Activated CD8-positive, alpha-beta T cell treated with anti-CD3 and anti-CD28 coated beads, Interleukin-2, amount 10 ng/mL, durations not matched to agents 7 days and 5 days (primary cell): ENCODE data around the gene NCR3LG1. TPM values are rescaled to one million over a fixed set of nuclear protein-coding genes. Genes with fewer than 3 reads are reported as not detected.
A peak's percentile ranks its signal among the peaks of the same experiment; 100 is the strongest.

ENCODE experiments used
- ATAC-seq: fragments of 150-1000 bp; cut with Tn5 transposase; one replicate; pipeline ENCODE4 v1.10.0; 2021; ENCODE audit warnings: moderate library complexity
- CTCF ChIA-PET: fragments of 350-600 bp; sonication (Branson Sonifier 250); formaldehyde crosslinking; loops from one replicate; lab custom pipeline; 2021; ENCODE audit warnings: antibody characterized with exemption; lab: Charles Lee
- POLR2A ChIA-PET: fragments of 350-600 bp; sonication (Branson Sonifier 250); formaldehyde crosslinking; loops from one replicate; lab custom pipeline; 2021; ENCODE audit warnings: antibody characterized with exemption; lab: Charles Lee
- DNase-seq: peaks from one replicate; pipeline ENCODE4 v3.0.0-alpha.2; 2020
- H3K27ac Mint-ChIP-seq: one replicate; pipeline ENCODE4 v1.8.0; 2021; ENCODE audit warnings: mild to moderate bottlenecking, mixed read lengths
- H3K27me3 Mint-ChIP-seq: one replicate; pipeline ENCODE4 v1.8.0; 2021; ENCODE audit warnings: low read depth, mixed read lengths
- H3K36me3 Mint-ChIP-seq: one replicate; pipeline ENCODE4 v1.8.0; 2021; ENCODE audit warnings: low read depth, mixed read lengths
- H3K4me1 Mint-ChIP-seq: one replicate; pipeline ENCODE4 v1.8.0; 2021; ENCODE audit warnings: low read depth, mixed read lengths
- H3K4me3 Mint-ChIP-seq: one replicate; pipeline ENCODE4 v1.8.0; 2021; ENCODE audit warnings: mild to moderate bottlenecking, mixed read lengths
- H3K9me3 Mint-ChIP-seq: one replicate; pipeline ENCODE4 v1.8.0; 2022; ENCODE audit warnings: mixed read lengths; ENCODE audit not compliant: insufficient read depth
- total RNA-seq, 2 experiments: library from RNA; stranded (reverse); gene quantifications; one replicate each; pipeline ENCODE4 v1.2.3, GENCODE V29; 2021

Gene NCR3LG1
- total RNA-seq, 2 experiments from 2014 or later: 1.5 to 1.9 TPM

DNA sequence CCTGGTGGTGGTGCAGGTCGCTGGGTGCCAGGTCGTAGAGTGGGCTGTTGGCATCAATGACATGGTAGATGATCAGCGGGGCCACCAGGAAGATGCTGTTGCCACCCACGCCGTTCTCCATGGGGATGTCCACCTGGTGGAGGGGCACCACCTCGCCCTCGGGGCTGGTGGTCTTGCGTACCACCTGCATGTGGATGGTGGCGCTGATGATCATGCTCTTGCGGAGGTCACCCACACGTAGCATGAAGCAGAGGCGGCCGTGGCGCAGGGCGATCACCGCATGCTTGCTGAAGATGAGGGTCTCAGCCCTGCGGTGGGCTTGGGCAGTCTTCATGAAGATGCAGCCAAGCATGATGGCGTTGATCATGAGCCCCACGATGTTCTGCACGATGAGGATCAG is 35.7 kb downstream of the NCR3LG1 start:
- H3K9me3 Mint-ChIP-seq: no peaks in the 10 kb centered on the region
- H3K4me3 Mint-ChIP-seq: peak overlapping the region; percentile 45
- H3K36me3 Mint-ChIP-seq: no peaks in the 10 kb centered on the region
- CTCF ChIA-PET: interaction anchor here (0.7 to 3.5 kb wide), 9 partner anchors 26 to 141 kb away, joined by 3 to 25 read pairs (median 3); no protein-coding TSS in a partner anchor
- peaks cover 11% of the 10 kb centered on the region for H3K27me3 Mint-ChIP-seq
- no peak overlapping the region for H3K27ac Mint-ChIP-seq
- POLR2A ChIA-PET: no interaction called here
- ATAC-seq: no peak
- peaks cover 17% of the 10 kb centered on the region for H3K4me1 Mint-ChIP-seq
- DNase-seq: no peak

GRCh38 chr11:17387811-17388210 is 36.2 kb downstream of the NCR3LG1 start:
- H3K4me1 Mint-ChIP-seq: peaks cover 17% of the 10 kb centered on the region
- ChIA-PET CTCF (interaction anchor here (0.8 to 3.5 kb wide), 6 partner anchors 14 to 140 kb away, joined by 3 to 25 read pairs (median 4); no protein-coding TSS in a partner anchor), POLR2A (no interaction called here)
- ATAC-seq: no peak
- H3K4me3 Mint-ChIP-seq: peak overlapping the region; percentile 45
- DNase-seq: no peak
- no peaks in the 10 kb centered on the region for H3K36me3 Mint-ChIP-seq
- H3K27ac Mint-ChIP-seq: no peak overlapping the region
- H3K27me3 Mint-ChIP-seq: peaks cover 11% of the 10 kb centered on the region
- no peaks in the 10 kb centered on the region for H3K9me3 Mint-ChIP-seq

DNA sequence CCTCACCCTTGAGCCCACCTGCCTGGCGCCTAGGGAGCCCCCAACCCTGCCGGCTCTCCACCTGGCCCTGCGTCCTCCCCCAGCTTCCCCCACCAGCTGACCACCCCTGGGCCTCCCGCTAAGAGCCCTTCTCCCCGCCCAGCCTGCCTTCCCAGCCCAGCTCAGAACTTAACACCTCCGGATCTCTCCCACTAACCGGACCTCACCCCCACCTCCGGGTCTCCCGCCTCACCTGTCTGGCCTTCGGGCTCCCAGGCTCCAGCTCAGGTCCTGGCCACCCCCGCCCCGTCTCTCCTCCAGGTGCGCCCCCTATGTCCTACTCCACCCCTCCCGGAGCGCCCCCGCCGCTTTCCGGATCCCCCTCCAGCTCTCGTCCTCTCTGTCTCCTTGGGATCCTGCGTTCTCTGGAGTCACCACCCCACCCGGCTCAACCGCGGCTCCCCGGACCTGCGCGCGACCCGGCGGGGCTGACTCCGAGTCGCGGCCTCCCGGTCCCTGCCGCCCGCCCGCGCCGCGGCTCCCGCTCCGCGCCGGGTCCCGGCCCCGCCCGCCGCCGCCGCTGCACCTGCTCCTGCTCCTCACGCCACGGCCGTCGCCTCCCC is 37.1 kb downstream of the NCR3LG1 start, which contains the start of gene KCNJ11:
Gene KCNJ11, minus strand, starts transcription at position 51 of the 602 bp plus-strand sequence. CDS start 568 bp downstream, outside the sequence.
- Mint-ChIP-seq H3K4me1 (peaks cover 17% of the 10 kb centered on the region), H3K4me3 (peak within 1 kb of the TSS; percentile 71), H3K27me3 (peaks cover 11% of the 10 kb centered on the region), H3K9me3 (no peaks in the 10 kb centered on the region), H3K27ac (peak within 1 kb of the TSS; percentile 57), H3K36me3 (no peaks in the 10 kb centered on the region)
- peak; percentile 70 for ATAC-seq
- POLR2A ChIA-PET: no interaction called here
- CTCF ChIA-PET: interaction anchor here (0.6 to 3.5 kb wide), 21 partner anchors 8 to 158 kb away, joined by 3 to 25 read pairs (median 4); no protein-coding TSS in a partner anchor
- DNase-seq: no peak

- no peak overlapping the region for H3K27ac Mint-ChIP-seq
- peak; percentile 85 for ATAC-seq
These were observed 37.8 kb downstream of the NCR3LG1 start for GRCh38 chr11:17389211-17389956.

GRCh38 chr11:17389957-17390649 is 38.5 kb downstream of the NCR3LG1 start:
- peak overlapping the region; percentile 42 for H3K4me3 Mint-ChIP-seq
- H3K9me3 Mint-ChIP-seq: no peaks in the 10 kb centered on the region
- DNase-seq (no peak), ATAC-seq (no peak)
- no peaks in the 10 kb centered on the region for H3K36me3 Mint-ChIP-seq
- H3K27ac Mint-ChIP-seq: no peak overlapping the region
- peaks cover 11% of the 10 kb centered on the region for H3K27me3 Mint-ChIP-seq
- H3K4me1 Mint-ChIP-seq: peaks cover 17% of the 10 kb centered on the region
- ChIA-PET CTCF (interaction anchor here (0.7 to 2.0 kb wide), 7 partner anchors 10 to 138 kb away, joined by 3 to 7 read pairs (median 3); no protein-coding TSS in a partner anchor), POLR2A (no interaction called here)

More at GRCh38 chr11:17389211-17389956, 37.8 kb downstream of the NCR3LG1 start:
- Mint-ChIP-seq H3K27me3 (peaks cover 11% of the 10 kb centered on the region), H3K4me3 (peak overlapping the region; percentile 63), H3K4me1 (peaks cover 17% of the 10 kb centered on the region), H3K36me3 (no peaks in the 10 kb centered on the region), H3K9me3 (no peaks in the 10 kb centered on the region)
- ChIA-PET CTCF (interaction anchor here (0.7 to 3.5 kb wide), 14 partner anchors 11 to 159 kb away, joined by 3 to 25 read pairs (median 3); no protein-coding TSS in a partner anchor), POLR2A (no interaction called here)
- DNase-seq: peak; percentile 83

DNA sequence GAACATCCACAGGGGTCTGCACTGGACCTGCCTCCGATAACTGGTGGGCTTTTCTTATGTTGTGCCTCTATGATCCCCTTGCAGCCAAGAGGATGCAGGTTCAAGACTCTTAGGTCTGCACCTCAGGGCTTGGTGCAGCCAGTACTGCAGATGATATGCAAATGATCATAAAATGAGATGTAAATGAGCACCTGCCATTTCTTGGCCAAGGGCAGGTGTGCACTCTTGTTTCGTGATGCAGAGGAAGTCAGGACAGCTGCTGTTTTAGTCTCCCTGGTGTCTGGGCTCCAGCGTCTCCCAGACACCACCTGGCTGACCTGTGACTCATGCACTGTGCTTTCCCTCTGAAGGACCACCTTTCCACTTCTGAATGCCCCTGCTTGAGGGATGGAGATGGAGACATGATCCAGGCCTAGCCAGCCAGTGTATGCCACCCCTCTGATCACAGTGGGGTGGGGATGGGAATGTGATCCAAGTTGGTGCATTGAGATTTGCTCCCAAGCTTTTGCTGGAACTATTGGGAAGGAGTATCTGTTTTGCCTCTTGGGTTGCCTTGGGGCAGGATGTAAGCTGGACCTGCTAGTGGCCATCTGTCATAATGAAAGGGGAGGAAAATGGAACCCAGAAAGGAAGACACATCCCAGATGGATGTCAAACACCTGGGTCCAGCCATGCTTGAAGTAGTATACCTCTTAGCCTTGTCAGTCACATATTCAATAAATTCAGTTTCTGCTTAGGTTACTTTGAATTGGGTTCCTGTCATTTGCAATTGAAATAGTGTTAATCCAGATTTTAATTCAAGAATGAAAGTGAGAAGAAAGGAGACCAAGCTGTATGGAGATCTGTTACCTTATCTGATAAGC is 40.1 kb downstream of the NCR3LG1 start:
- ChIA-PET CTCF (interaction anchor here (0.7 to 2.4 kb wide), 3 partner anchors 8 to 136 kb away, joined by 3 to 11 read pairs (median 3); no protein-coding TSS in a partner anchor), POLR2A (no interaction called here)
- no peak for ATAC-seq
- Mint-ChIP-seq H3K4me3 (no peak overlapping the region), H3K36me3 (no peaks in the 10 kb centered on the region), H3K27ac (no peak overlapping the region), H3K9me3 (no peaks in the 10 kb centered on the region), H3K27me3 (peaks cover 11% of the 10 kb centered on the region), H3K4me1 (peaks cover 13% of the 10 kb centered on the region)
- DNase-seq: no peak

- H3K4me3 Mint-ChIP-seq: no peak overlapping the region
- ChIA-PET POLR2A (no interaction called here), CTCF (interaction anchor here (2.4 kb wide), 1 partner anchor 9 kb away, joined by 11 read pairs; no protein-coding TSS in a partner anchor)
These were observed 41.3 kb downstream of the NCR3LG1 start for GRCh38 chr11:17392872-17393271.

DNA sequence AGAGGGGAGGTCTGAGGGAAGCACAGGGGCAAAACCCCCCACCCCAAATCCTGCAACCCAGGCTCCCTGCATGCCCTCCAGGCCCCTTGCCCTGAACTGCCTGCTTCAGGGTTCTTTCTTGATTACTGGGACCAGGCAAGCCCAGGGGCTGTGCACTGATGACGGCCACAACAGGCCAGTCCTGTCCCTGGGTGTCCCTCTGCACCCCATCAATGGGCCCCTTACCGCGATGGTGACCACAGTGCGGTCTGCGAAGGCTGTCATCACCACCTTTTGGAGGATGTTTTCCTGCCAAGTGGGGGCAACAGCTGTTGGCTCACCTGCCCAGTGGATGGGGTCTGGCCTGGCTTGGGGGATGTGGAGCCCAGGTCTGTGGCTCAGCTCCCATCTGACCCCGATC is 41.9 kb downstream of the NCR3LG1 start:
- CTCF ChIA-PET: interaction anchor here (0.6 to 2.4 kb wide), 2 partner anchors 10 to 15 kb away, joined by 3 to 11 read pairs; no protein-coding TSS in a partner anchor
- POLR2A ChIA-PET: no interaction called here
- ATAC-seq (no peak), DNase-seq (no peak)
- no peaks in the 10 kb centered on the region for H3K36me3 Mint-ChIP-seq
- H3K27ac Mint-ChIP-seq: no peak overlapping the region
- H3K27me3 Mint-ChIP-seq: peaks cover 8% of the 10 kb centered on the region
- no peak overlapping the region for H3K4me3 Mint-ChIP-seq
- H3K9me3 Mint-ChIP-seq: no peaks in the 10 kb centered on the region
- H3K4me1 Mint-ChIP-seq: peaks cover 6% of the 10 kb centered on the region

More at GRCh38 chr11:17392872-17393271, 41.3 kb downstream of the NCR3LG1 start:
- Mint-ChIP-seq H3K27ac (no peak overlapping the region), H3K36me3 (no peaks in the 10 kb centered on the region), H3K27me3 (peaks cover 8% of the 10 kb centered on the region), H3K9me3 (no peaks in the 10 kb centered on the region), H3K4me1 (peaks cover 6% of the 10 kb centered on the region)
- DNase-seq (no peak), ATAC-seq (no peak)

GRCh38 chr11:17394743-17395390 is 43.3 kb downstream of the NCR3LG1 start:
- ATAC-seq (no peak), DNase-seq (no peak)
- Mint-ChIP-seq H3K4me3 (no peak overlapping the region), H3K4me1 (peaks cover 5% of the 10 kb centered on the region), H3K27ac (no peak overlapping the region), H3K36me3 (no peaks in the 10 kb centered on the region), H3K27me3 (peaks cover 12% of the 10 kb centered on the region), H3K9me3 (no peaks in the 10 kb centered on the region)
- ChIA-PET CTCF (no interaction called here), POLR2A (no interaction called here)

- H3K36me3 Mint-ChIP-seq: no peaks in the 10 kb centered on the region
- no peak overlapping the region for H3K27ac Mint-ChIP-seq
- ChIA-PET POLR2A (no interaction called here), CTCF (no interaction called here)
- no peaks in the 10 kb centered on the region for H3K4me1 Mint-ChIP-seq
- H3K9me3 Mint-ChIP-seq: no peaks in the 10 kb centered on the region
- H3K4me3 Mint-ChIP-seq: no peak overlapping the region
- H3K27me3 Mint-ChIP-seq: peaks cover 10% of the 10 kb centered on the region
- no peak for ATAC-seq
- DNase-seq: no peak
These were observed 44.0 kb downstream of the NCR3LG1 start for GRCh38 chr11:17395554-17395961.
